Anterior cingulate cortex (tissue), 58 donors: ENCODE data around the gene TUBA1A.
"Not testable (repeated sequence)": the region's sequence is repeated elsewhere in the genome, so short reads cannot be mapped to it uniquely, and the experiment has no call there.

ENCODE experiments used
- DNase-seq, 58 donors: peaks; one replicate each; lab custom pipeline; 2025; lab: John Stamatoyannopoulos, UW

TUBA1A gene

DNA sequence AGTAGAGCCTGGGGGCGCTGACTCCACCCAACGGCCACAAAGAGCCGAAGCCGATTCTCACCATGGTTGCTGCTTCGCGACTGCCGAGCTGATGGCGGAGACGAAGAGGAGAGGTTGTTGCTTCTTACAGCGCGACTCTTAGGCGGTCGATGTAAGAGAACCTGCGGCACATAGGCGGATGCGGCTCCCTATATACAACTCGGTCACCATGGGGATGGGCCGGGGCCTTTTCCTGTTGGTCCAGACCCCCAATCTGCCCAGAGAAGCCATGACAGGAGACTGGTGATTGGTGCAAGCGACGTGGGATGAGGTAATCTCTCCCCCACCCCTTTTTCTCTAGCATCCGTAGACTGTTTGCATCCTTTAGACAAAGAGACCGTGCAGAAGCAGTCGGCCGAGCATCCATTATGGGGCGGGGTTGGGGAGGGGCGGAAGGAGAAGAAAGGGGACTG lies at the start of gene TUBA1A:
Gene TUBA1A (minus strand): TSS at position 165 of the 452 bp plus-strand sequence. CDS start 101 bp downstream, at position 64.
- peak; percentile 64 to 99 (median 97) for DNase-seq

DNA sequence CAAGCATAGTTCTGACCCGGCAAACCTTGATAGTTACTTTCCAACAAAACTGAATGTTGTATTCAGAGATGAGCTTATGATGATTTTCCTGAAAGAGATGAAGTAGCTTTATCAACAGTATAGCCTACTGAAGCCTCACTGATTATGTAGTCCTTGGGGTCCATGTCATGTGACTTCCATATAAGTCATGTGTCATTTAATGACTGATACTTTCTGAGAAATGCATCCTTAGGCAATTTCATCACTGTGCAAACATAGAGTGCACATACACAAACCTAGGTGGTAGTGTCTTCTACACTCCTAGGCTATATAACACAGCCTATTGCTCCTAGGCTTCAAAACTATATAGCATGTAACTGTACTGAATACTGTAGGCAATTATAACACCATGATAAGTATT lies 47.5 kb upstream of the TUBA1A start:
- no peak for DNase-seq

DNA sequence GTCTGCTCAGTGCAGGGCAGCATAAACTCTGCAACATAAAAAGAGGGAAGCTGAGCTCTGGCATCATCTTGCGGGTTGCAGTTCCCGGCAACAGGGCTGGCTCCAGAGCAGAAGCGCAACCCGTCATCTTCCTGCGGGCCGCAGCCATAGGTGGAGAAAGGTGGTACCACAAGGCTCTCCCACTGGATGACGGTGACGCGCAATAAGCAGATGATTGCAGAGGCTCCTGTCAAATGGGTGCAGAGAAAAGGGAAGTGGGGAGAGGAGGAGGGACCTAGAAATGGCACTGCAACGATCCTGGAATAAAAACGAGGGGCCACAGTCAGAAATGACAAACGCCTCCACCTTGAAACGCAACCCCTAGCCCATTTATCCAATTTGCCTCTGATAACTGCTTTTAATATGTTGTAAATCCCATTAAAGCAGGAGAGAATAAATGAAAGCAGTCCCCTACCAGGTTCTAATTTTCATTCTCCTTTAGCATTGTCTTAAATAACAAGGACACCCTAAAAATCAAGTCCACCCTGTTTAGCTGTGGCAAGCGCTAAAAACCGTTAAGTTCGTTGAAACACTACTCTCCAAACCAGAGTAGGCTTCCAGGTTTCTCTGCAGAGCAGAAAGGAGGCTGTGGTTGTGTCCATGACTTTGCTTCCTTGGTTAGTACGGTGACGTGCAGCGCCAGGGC lies 45.1 kb upstream of the TUBA1A start:
- peak in 56 of 58 donors; percentile 32 to 91 (median 72) for DNase-seq

DNA sequence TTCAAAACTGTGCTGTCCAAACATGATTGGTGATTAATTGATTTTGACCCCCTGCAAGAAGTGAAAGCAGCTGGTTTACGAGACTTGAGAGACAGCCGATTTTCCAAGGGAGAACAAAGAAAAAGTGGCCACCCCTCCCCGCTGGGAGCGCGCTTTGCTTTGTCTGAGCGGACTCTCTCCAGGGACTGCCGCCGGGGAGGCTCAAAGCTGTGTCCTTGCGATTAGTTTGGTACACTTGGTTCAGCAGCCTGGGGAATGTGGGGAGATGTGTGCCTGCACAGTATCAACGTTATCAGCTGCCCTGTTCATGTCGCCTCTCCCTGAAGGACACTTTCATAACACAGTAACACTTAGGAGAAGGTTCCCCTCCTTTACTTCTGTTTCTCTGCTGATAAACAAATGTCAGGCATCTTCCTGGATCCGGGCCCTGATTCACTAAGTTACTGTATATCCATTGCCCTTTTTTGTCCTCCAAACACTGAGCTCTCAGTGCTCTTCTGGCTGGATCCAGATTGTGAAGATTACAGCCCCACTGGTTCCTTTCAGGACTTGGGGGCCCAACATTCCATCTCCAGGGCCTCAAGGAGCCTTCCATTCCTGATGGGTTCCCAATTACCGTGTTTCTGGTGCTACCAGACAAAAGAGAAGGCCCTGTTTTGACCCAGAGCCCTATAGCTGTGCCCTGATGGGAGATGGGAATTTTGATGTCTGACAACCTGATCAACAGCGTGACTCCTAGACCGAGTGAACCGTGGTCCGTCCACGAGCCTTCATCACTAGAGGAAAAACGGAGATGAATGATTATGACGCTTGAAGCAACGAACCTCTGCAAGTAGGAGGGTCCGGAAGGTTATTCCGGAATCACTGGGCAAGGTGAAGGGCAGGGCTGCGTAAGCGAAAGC lies 44.3 kb upstream of the TUBA1A start:
- DNase-seq, result peak in 57 of 58 donors; percentile 3 to 84 (median 58)

DNA sequence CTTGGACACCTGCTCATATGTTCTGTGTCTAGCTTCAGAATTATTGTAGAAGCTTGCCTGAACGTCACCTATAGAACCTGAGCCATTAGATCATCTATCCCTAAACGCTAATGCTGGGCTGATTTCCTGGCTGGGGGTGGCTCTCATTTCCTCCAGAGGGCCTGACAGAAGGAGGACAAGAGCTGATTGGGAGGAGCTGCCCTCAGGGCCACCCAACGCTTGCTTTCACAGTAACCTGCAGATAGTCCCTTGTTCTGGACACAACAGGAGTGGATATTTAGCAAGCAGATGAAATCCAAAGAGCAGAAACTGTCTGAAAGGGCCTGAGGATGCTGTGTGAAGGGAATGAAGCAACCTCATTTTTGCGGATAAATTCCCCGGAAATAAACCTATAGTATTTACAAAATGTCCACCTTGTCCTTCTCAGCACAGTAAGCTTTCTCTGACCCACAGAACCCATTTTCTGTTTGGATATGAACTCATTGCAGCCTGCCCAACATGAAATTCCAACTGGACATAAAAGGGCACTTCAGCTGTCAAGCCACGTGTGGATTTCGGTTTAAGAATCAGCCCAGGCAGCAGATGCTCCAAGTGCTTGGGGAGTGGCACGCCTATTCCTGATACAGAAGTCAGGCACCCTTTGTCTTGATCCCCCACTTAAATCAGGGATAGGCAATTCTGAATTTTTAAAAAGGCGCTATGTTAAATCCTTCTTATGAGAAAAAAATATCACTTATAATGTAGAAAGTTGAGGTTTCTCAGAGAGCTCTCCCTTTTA lies 43.2 kb upstream of the TUBA1A start:
- DNase-seq, result peak in 3 of 58 donors; percentile 15 to 24 (median 15)

DNA sequence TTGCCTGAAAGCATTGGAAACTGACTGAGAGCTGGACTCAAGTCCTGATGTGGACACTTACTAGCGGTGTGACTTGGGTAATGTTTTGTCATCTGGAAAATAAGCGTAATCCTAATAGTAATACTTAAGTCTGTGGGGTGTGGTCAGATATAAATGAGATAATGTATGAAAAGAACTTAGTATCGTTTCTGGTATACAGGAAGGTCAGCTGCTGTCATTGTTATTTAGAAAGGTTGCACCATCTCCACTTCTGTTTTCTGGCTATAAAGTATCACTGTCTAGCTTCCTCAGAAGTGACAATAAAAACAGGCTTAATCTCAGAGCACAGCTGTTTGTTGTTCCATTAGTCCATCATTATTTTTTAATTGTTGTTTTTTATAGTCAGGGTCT lies 41.9 kb upstream of the TUBA1A start:
- no peak for DNase-seq

DNA sequence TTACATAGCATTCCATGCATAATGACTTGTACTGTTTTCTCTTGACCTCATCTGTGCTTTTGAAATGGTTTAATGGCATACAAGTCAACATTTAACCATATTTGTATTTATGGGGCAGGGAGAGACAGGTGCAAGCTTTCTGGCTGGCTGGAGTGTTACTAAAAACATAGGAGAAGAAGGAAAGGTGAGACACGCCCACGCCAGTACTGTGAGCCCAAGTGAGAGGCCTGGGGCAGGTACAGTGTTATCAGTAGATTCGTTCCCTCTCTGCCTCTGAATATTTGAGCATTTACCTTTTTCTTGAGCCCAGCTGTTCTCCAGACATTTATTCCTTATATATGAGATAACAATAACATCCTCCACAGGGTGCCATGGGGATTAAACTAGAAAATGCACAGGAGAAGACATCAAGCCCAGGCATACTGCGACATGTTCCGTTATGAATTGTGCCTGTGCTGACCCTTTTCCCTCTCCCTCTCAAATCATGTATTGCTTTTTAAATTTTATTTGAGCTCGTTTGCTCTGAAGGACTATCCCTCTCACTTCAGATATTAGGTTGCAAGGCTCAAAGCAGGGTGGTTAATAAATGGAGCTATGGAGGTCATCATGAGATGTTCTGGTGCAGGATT lies 41.4 kb upstream of the TUBA1A start:
- DNase-seq, result no peak

DNA sequence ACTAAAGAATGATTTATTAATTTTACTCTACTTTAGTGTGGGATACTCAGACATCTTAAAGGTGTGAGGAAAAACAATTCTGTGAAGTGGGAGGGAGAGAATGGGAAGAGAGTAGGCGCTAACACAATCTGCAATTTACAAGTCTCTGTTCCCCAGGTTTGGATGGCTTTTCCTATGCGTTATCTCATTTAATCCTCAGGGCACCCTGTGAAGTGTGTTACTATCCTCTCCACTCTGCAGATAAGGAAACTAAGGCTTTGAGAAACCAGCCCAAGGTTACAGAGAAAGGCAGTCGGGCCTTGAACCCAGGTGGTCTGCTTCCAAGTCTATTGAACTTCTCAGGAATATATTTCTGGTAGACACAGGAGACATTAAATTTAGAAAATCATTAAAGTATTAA lies 39.8 kb upstream of the TUBA1A start:
- no peak for DNase-seq

DNA sequence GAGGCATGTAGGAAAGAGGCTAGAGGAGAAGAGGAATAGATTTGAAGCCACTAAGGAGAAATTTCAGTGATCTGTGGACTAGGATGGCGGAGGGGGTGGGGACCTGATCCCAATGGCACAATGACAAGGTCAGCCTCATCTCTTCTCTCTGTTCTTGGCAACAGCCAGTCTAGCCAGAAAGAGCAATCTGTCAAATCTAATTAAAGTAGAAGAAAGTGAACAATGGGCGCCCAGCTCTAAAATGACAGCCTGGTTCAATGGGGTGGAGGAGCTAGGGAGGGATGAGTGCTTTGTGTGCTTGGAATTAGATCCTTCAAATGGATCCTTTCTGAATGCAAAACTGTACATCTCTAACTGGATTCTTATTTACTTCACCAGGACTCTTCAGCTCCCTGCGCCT lies 38.8 kb upstream of the TUBA1A start:
- DNase-seq, result peak in 2 of 58 donors; percentile 6 to 8

DNA sequence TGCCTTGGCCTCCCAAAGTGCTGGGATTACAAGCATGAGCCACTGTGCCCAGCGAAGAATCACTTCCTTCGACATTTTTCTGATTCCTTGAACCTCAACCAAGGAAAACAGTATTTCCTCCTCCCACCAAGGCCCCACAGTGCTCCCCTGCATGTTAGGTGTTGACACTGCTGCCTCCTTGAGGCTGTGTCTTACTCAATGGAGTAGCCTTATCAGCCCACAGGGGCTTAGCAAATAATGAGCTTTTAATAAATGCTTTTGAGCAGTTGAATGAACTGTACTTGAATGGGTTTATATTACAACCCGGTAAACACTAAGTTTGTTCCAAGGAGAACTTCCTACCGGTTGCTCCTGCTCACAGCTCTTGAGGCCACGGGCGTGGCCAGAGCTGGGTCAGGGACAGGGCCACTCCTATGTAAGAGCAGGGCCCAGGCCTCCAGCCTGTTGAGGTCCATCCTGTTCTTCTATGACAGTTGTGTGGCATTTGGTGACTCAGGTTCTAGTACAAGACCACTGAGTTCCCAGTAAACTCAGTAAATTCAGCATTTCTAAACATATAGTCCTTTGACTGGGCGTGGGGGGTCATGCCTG lies 36.8 kb upstream of the TUBA1A start:
- no peak for DNase-seq

DNA sequence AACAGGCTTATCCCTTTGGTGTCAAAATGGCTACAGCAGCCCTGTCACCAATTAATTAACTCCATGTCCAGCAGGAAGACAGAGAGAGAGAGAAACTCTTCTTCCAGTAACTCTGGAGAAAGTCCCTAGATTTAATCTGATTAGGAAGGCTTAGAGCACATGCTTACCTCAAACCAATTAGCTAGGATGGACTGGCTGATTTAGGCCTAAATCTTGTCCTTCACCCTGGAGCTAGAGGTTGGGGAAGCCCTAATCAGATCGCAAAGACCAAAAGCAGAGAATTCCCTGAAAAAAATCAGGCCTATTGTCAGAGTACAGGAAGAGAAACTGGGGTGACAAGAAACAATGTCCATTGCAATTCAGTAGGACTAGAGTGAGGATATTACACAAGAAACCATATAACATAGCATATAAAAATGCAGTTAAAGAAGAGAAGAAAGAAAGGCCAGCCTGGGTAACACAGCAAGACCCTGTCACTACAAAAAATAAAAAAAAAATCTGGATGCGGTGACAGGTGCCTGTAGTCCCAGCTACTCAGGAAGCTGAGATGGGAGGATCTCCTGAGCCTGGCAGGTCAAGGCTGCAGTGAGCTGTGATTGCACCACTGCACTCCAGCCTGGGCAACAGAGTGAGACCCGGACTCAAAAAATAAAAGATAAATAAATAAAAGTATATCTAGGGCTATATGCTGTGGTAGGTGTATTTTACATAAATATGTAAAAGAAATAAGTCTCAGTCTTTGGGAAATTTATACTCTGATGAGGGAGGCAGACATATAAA lies 34.9 kb upstream of the TUBA1A start:
- DNase-seq, result no peak

DNA sequence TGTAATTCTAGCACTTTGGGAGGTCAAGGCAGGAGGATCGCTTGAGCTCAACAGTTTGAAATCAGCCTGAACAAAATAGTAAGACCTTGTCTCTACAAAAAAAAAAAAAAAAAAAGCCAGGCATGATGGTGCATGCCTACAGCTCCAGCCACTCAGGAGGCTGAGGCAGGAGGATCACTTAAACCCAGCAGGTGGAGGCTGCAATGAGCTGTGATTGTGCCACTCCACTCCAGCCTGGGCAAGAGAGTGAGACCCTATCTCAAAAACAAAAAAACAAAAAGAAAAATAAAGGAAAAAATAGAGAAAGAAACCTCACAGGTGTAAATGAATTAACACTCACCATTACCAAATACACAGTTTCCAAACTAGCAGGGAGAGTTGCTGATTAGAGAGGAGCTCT lies 34.2 kb upstream of the TUBA1A start:
- no peak for DNase-seq

DNA sequence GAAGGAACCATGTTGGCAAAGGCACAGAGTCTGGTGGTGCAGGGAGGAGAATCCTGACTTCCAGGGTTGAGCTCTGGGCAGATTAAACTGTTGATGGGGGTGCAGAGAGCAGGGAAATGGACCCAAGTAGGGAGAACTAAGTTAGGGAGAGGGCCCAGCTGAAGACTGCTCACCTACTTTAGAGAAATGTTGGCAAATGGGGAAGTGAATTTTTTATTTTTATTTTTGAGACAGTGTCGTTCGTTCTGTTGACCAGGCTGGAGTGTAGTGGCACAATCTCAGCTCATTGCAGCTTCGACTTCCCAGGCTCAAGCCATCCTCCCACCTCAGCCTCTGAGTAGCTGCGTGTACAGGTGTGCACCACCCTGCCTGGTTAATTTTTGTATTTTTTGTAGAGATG lies 32.1 kb upstream of the TUBA1A start:
- no peak for DNase-seq

DNA sequence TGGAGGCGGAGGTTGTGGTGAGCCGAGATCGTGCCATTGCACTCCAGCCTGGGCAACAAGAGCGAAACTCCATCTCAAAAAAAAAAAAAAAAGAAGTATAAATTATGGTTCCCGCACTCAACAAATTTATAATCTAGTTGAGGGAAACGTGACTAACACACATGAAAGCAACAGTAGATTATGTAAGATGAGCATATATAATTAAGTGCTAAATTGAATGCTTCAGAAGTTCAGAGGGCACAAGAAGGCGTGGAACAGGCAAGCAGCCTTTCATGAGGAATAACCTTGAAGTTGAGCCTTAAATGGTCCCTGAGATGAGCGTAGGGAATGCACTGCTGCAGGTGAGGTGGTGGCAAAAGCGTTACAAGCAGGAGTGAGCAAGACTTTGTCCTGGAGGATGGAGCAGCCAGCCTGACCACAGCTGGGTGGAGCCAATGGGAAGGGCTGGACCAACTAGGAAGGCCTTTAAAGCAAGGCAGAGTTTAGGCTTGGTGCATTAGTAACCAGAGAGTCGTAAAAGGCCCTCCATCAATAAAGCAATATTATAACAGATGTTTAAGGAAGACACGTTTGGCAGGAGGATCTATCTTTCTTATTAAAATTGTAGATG lies 30.6 kb upstream of the TUBA1A start:
- no peak for DNase-seq

DNA sequence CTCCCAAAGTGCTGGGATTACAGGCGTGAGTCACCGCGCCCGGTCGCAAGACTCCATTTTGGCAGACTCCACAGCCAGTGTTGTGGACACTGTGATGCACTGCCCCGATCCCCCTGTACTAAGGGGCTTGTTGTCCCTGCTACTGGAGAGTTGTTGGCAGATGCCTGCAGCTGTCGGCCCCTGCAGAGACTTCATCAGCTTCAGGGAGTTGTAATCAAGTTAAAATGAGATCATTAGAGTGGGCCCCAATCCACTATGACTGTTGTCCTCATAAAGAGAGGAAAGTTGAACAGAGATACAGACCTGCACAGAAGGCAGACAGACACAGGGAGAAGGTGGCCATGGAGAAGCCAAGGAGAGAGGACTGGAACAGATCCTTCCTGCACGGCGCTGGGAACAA lies 23.7 kb upstream of the TUBA1A start:
- no peak for DNase-seq

DNA sequence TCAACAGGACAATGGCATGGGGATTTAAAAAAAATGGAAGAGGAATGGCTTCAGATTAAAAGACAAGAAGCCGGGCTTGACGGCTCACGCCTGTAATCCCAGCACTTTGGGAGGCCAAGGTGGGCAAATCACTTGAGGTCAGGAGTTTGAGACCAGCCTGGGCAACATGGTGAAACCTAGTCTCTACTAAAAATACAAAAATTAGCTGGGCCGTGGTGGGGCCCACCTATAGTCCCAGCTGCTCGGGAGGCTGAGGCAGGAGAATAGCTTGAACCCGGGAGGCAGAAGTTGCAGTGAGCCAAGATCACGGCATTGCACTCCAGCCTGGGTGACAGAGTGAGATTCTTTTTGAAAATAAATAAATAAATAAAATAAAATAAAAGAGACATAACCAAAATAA lies 21.8 kb upstream of the TUBA1A start:
- not testable (repeated sequence) for DNase-seq

DNA sequence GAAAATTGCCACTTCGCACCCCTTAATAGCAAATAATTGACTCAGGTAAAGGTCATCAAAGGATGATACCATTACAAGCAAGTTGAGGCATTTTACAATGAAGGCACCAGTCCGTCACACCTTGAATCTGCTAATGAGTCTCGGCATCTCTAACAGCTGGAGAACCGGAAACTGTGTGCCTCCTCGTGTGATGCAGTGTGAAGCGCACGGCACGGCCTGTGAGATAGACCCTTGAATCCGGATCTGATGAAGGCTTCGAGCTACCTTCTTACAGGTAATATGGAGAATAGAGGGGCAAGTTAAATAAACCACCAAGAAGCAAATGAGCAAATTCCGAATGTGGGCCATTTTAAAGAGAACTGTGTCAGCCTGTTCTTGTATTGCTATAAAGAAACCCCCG lies 19.8 kb upstream of the TUBA1A start:
- no peak for DNase-seq

DNA sequence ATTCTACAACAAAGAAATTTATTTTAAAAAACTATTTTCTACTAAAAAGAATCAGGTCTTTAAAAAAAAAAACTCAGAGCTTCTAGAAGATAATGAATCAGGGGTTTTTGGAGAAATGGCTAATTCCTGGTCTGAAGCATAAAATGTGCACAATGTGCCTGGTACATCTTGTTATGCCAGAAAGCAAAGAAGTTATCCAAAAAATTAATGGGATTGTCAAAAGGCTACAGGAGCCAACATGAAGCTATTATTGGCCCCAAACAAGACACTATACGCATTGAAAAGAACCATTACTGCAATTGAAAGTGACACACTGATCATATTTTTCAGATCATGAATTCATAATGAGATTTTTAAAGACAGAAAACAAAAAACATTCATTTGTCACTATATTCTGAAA lies 19.3 kb upstream of the TUBA1A start:
- DNase-seq, result no peak

DNA sequence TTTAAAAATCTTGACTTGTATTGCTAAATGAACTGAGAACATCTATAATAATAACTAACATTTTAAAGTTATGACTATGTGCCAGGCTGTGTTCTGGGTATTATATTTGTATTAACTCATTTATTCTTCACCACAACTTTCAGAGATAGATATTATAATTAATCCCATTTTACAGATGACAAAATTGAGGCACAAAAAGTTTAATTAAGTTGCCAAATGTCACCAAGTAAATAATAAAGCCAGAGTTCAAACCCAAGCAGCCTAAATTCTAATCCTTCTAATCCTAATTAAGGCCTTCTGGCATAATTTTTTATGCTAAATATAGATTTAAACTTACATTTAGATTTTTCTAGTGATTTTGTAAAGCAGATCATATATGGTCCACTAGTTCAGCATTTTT lies 17.5 kb upstream of the TUBA1A start:
- no peak for DNase-seq
